ENCODE measurements around the gene CDC14B.

- TF ChIP-seq POLR2AphosphoS5 (IDR thresholded peaks at IDR 0.05) = no peak
- TF ChIP-seq POLR2A (IDR thresholded peaks at IDR 0.05) = no peak
- no peak for TF ChIP-seq CTCF (IDR thresholded peaks at IDR 0.05)
- no peak for TF ChIP-seq EP300 (IDR thresholded peaks at IDR 0.05)
Measured at GRCh38 chr9:96554326-96554725, 65.3 kb downstream of the CDC14B start.

All from gastroesophageal sphincter (tissue), 3 donors.